DMS114 treated with DMSO at 0.1 percent for 48 hours (cell line): Measurements from ENCODE around the gene IRX6.

ENCODE experiments used
- DNase-seq: peaks from one replicate; lab custom pipeline; 2025; ENCODE audit not compliant: unreplicated experiment; lab: John Stamatoyannopoulos, UW

The IRX6 gene

DNA sequence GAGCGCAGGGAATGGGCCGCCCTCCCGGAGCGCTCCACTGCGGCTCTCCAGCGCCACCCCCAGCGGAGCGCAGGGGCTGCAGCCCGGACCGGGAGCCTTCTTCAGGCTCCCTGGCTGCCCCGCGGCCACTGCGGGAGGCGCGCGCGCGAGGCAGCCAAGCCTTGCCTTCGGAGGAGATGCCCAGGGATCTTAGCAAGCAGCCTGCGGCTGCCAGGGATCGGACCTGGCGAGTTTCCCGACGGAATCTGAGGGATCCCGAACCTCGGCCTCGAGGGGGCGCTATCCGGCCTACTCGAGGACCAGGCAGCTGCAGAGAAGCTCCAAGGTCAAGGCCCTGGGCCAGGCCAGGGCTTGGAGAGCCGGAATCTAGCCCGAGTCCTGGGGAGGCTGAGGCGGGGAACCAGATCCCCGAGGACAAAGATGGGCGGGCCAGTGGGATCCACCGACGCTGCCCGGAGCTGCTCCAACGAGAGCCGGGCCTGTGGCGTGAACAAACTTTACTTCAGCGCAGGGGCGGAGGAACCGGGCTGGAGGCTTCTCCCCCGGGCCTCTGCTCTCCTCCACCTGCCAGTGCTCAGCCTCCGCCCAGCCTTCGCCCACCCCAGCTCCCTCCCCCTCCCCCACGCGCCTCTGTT is at the start of gene IRX6:
Gene IRX6 (plus strand): TSS at position 567 of the 635 bp plus-strand sequence. CDS start 889 bp downstream, outside the sequence.
- DNase-seq: no peak

- no peak for DNase-seq
These were observed 49.6 kb upstream of the IRX6 start for GRCh38 chr16:55274391-55274790.

GRCh38 chr16:55275167-55275566 is 48.8 kb upstream of the IRX6 start:
- no peak for DNase-seq

- no peak for DNase-seq
These were observed 48.1 kb upstream of the IRX6 start for GRCh38 chr16:55275869-55276268.

GRCh38 chr16:55277536-55277935 is 46.5 kb upstream of the IRX6 start:
- DNase-seq: no peak

DNA sequence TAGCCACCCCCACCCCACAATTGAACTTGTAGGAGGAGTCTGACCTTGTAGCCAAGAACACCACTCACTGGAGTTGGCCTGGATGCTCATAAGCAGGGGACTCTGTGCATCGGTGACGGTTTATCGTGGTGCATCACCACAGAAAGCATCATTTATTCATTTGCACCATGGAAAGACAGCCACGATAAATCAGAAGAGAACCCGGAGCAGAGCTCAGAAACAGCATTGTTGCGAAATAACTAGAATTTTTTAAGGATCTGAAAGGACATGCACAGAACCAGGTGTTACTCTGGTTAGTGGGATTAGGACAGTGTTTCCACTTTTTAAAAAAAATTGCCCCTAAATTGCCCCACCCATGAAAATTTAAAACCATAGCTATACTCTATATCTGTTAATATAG is 44.4 kb upstream of the IRX6 start:
- DNase-seq: no peak

GRCh38 chr16:55280587-55280986 is 43.4 kb upstream of the IRX6 start:
- no peak for DNase-seq

DNA sequence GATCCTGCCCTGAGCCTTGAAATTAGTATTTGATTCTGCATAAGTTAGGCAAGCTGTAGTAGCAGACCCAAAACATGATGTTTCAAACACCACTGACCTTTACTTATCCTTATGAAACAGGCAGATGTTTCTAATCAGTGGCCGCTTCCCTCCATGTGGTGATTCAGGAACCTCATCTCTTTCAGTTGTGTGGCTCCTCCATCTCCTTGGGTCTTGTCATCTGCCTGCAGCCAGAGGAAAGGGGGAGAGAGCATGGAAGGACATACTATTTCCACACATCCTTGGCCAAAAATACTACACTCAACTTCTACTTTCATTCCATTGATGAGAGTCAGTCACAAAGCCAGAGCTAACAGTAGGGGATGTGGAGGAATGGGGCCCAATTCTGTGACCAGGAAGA is 41.6 kb upstream of the IRX6 start:
- no peak for DNase-seq

DNA sequence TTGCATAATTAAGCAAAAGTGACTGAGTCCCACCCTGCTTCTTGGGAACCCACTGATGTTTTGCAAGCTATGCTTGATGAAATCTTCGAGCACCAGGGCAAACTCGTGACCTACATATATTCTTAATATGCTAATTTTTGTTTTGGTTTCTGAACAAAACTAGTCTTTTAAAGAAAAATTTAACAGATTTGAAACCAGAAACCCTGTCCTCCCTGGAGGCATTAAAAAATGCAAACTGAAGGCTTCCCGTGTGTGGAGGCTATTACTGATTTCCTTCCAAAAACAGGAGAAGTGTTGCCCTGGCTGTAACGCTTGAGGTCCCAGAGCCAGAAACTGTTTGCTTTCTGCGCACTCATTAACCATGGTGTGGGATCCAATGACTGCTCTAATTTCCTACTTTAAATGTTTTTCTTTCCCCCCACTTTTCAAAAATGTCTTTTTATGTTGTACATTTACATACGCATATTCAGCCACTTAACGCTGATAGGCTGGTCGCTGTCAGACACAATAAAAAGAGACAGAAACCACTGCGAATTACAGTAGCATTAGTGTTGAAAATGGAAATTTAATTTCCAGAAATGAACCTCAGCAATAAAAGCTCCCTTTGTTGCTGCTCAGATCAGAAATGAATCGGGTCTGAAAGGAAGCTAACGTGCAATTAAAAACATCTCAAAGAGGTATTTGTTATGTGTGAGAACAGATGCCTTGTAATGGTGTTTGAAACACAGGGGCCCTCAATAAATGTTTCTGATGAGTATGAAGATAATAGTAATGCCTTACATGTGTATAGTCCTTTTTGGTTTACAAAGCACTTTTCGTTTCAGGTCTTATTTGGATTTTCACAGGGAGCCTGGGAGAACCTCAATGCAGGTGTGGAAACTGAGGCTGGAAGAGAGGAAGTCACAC is 39.9 kb upstream of the IRX6 start:
- no peak for DNase-seq

DNA sequence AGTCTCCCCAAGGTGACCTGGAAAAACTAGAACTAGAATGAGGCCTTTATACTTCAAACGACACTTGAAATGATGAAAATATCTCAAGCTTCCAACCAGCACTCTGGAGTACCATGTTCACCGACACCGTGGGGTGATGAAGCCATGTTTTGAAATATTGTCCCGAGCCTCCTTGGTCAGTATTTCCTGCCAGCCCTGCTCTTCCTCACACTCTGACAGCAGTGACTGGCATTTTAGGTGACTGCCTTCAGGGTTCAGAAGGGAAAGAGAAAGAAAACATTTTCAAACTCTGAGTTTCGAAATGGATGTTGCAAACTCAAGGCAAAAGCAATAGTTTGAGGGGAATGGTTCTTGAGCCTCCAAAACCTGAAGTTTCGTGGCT is 39.3 kb upstream of the IRX6 start:
- DNase-seq: no peak

- DNase-seq: no peak
These were observed 38.4 kb upstream of the IRX6 start for GRCh38 chr16:55285586-55285985.

- DNase-seq: no peak
These were observed 34.6 kb upstream of the IRX6 start for GRCh38 chr16:55289353-55289752.

GRCh38 chr16:55291847-55292246 is 32.2 kb upstream of the IRX6 start:
- DNase-seq: no peak

DNA sequence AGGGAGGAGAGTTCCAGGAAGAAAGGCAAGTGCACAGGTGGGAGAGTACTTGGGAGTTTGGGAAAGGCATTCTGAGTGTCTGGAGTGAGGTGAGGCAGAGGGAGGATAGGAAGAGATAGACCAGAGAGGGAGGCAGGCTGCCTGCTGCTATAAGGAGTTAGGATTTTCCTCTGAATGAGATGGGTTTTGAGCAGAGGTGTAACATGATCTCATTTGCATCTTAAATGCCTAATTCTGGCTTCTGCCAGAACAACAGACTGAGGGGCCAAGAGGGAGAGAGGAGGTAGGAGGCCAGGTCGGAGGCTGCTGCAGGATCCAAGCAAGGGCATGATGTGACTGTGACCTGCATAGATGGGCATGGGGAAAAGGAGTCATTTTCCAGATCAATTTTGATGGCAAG is 31.5 kb upstream of the IRX6 start:
- DNase-seq: no peak

DNA sequence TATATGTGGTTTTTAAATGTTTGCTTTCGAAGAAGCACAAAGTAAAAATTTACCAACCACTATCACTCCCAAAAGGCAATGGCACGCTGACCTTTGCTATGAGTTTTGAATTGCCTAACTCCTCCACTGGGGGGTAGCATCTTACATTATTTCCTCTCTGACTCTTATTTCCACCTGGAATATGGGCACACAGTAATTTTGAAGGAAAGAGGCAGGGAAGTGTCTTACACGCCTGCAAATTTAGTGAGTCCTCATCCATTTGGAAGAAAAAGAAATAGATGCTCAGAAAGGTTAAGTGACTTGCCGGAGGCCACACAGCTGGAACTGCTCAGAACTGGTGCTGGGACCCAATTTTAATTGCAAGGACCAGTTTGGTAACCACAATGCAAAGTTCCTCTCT is 29.9 kb upstream of the IRX6 start:
- DNase-seq: no peak

GRCh38 chr16:55294931-55295342 is 29.1 kb upstream of the IRX6 start:
- DNase-seq: no peak

GRCh38 chr16:55297062-55297909 is 26.7 kb upstream of the IRX6 start:
- no peak for DNase-seq

DNA sequence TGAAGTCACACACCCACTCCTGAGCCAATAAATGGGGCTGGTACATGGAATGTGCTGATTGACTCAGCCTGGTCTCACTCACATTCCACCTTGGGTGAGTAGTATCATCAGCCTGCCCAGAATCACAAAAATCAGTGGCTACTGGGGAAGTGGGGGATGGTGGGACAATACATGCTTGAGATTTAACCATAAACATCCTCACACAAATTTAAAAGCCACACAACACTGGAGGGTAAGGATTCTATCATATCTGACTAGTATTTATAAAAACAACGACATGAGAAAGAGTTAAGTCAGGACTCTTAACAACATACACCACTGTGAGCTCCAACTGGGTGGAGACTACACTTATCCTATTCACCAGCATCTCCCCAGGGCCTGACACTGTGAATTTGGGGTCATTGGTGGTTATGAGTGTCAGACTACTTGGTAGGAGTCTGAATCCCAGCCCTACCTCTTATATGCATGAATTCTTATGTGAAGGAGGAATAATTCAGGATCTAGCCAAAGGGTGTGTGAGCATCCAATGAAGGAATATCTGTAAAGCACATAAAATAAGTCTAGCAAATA is 26.0 kb upstream of the IRX6 start:
- DNase-seq: no peak

GRCh38 chr16:55301385-55302008 is 22.5 kb upstream of the IRX6 start:
- DNase-seq: no peak

DNA sequence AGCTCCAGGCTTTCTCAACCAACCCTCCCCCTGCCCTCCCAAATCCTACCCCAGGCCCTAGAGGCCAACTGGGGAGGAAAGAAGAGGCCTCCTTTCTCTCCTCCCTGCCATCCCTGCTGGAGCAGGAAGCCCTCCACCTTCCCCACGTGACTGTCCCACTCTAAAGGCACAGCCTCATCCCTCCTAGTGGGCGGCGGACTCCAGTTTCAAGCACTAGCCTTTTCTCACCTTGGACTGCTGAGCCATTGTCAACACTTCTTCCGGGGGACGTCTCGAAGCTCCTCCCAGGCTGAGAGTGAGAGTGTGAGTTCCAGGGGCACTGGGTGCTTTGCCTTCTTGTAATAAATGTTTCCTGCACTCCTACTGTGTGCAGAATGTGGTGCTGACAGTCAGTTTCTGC is 21.4 kb upstream of the IRX6 start:
- no peak for DNase-seq

DNA sequence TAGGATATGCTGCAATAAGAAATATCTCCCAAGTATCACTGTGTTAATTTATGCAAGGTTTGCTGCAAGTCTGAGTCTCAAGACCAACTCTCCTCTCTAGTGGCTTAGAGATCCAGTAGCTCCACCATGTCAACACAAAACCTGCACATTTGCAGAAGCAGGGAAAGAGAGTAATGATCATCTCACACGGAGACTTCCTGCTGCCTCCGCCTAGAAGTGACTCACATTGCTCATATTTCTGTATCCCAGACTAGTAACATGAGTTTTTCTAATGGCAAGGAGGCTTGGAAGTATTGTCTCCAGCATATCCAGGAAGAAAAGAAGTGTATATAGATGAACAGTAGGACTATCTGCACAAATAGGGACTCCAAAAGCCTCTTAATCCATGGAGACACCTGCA is 15.0 kb upstream of the IRX6 start:
- no peak for DNase-seq
